HCT116 (cell line): Measurements from ENCODE around the gene GPR27. TPM values are rescaled to one million over a fixed set of nuclear protein-coding genes. Genes with fewer than 3 reads are reported as not detected.
A peak's percentile ranks its signal among the peaks of the same experiment; 100 is the strongest.

ENCODE experiments used
- ATAC-seq: fragments of 200-7000 bp; cut with Tn5 transposase; 2 replicates; pipeline ENCODE4 v1.9.1; 2020; ENCODE audit warnings: mild to moderate bottlenecking, moderate library complexity
- BruUV-seq: library from RNA; stranded (reverse); fragments of 400-500 nt; replicated peaks from 2 replicates; lab custom pipeline; 2021; lab: Mats Ljungman, UMichigan
- CTCF ChIA-PET: fragments of 300-600 bp; sonication (Branson Sonifier 250); formaldehyde crosslinking; loops from one replicate; lab custom pipeline; 2021; ENCODE audit warnings: antibody characterized with exemption; lab: Charles Lee
- POLR2A ChIA-PET: fragments of 300-600, 350-600 bp; sonication (Branson Sonifier 250); formaldehyde crosslinking; loops from one replicate; lab custom pipeline; 2021; ENCODE audit warnings: antibody characterized with exemption; lab: Charles Lee
- RAD21 ChIA-PET, 2 experiments: fragments of 300-600 bp; sonication (Branson Sonifier 250); formaldehyde crosslinking; loops; one replicate each; lab custom pipeline; 2023; ENCODE audit warnings: low total read pairs in 2 of 2; ENCODE audit not compliant: uncharacterized antibody in 2 of 2, unreplicated experiment in 2 of 2, low non-redundant PET in 1 of 2; lab: Charles Lee
- DNase-seq: peaks from one replicate; pipeline ENCODE4 v3.0.0-alpha.2; 2010; ENCODE audit warnings: low read depth, low spot score
- H2AFZ ChIP-seq: fragments of 200-600 bp; shearing (Covaris generic), sonication (generic); 2 replicates; pipeline ENCODE4 v1.6.1; 2017; ENCODE audit warnings: low read depth, mixed run types, mixed read lengths, antibody characterized with exemption, low read length; ENCODE audit not compliant: poor library complexity, severe bottlenecking
- H3K27ac ChIP-seq: 2 replicates; pipeline ENCODE4 v1.5.1; 2012; ENCODE audit warnings: low read depth, low read length
- H3K27me3 ChIP-seq: fragments of 200-600 bp; sonication (generic); 2 replicates; pipeline ENCODE4 v1.6.1; 2016; ENCODE audit warnings: mixed run types, low read length, mixed read lengths; ENCODE audit not compliant: insufficient read depth
- H3K36me3 ChIP-seq, 2 experiments: fragments of 200-500 bp in 1 of 2; fragments of 200-600 bp in 1 of 2; sonication (Bioruptor generic) in 1 of 2; sonication (generic) in 1 of 2; 2 replicates each; pipeline versions ENCODE4 v1.5.1 to v1.6.1; 2014 to 2016; ENCODE audit warnings: low read length in 2 of 2, inconsistent platforms in 1 of 2, mixed read lengths in 1 of 2, mixed run types in 1 of 2; ENCODE audit not compliant: insufficient read depth in 2 of 2, control insufficient read depth in 1 of 2
- H3K4me1 ChIP-seq, 2 experiments: fragments of 200-600 bp in 1 of 2; sonication (generic) in 1 of 2; 2 replicates each; pipeline versions ENCODE4 v1.5.1 to v1.6.1; 2012 to 2017; ENCODE audit warnings: low read length in 2 of 2, inconsistent platforms in 1 of 2, mild to moderate bottlenecking in 1 of 2, mixed read lengths in 1 of 2, mixed run types in 1 of 2, moderate library complexity in 1 of 2; ENCODE audit not compliant: insufficient read depth in 2 of 2, control insufficient read depth in 1 of 2
- H3K4me2 ChIP-seq: fragments of 200-600 bp; sonication (generic); 2 replicates; pipeline ENCODE4 v1.6.1; 2017; ENCODE audit warnings: mixed run types, low read length, mixed read lengths
- H3K4me3 ChIP-seq, 2 experiments: fragments of 200-600 bp in 1 of 2; sonication (generic) in 1 of 2; replicated peaks in 1 of 2; 2 replicates each; pipeline ENCODE4 v1.5.1; 2011 to 2016; ENCODE audit warnings: low read length in 2 of 2, control low read depth in 1 of 2, low read depth in 1 of 2, mild to moderate bottlenecking in 1 of 2, mixed read lengths in 1 of 2, mixed run types in 1 of 2
- H3K79me2 ChIP-seq: fragments of 200-600 bp; sonication (generic); 2 replicates; pipeline ENCODE4 v1.6.1; 2017; ENCODE audit warnings: mild to moderate bottlenecking, mixed run types, low read length, moderate library complexity, mixed read lengths; ENCODE audit not compliant: insufficient read depth
- H3K9ac ChIP-seq: fragments of 200-600 bp; sonication (generic); 2 replicates; pipeline ENCODE4 v1.6.1; 2016; ENCODE audit warnings: low read length, mixed read lengths
- H3K9me2 ChIP-seq: fragments of 200-600 bp; sonication (generic), shearing (Covaris generic); 2 replicates; pipeline ENCODE4 v1.6.1; 2017; ENCODE audit warnings: mixed run types, mild to moderate bottlenecking, moderate library complexity; ENCODE audit not compliant: insufficient read depth
- H3K9me3 ChIP-seq, 2 experiments: fragments of 200-500 bp in 1 of 2; fragments of 200-600 bp in 1 of 2; sonication (Bioruptor generic) in 1 of 2; sonication (generic) in 1 of 2; 2 replicates each; pipeline ENCODE4 v1.6.1; 2014 to 2017; ENCODE audit warnings: low read length in 2 of 2, mixed read lengths in 2 of 2, inconsistent platforms in 1 of 2, low read depth in 1 of 2, mild to moderate bottlenecking in 1 of 2, mixed run types in 1 of 2, moderate library complexity in 1 of 2; ENCODE audit not compliant: control insufficient read depth in 1 of 2, insufficient read depth in 1 of 2
- H4K20me1 ChIP-seq: fragments of 200-600 bp; sonication (generic), shearing (Covaris generic); 2 replicates; pipeline ENCODE4 v1.6.1; 2017; ENCODE audit warnings: mixed run types, mild to moderate bottlenecking, moderate library complexity; ENCODE audit not compliant: insufficient read depth
- CBX3 ChIP-seq: IDR thresholded peaks from 2 replicates; pipeline ENCODE4 v1.6.1; 2012; ENCODE audit warnings: low read depth
- CEBPB ChIP-seq: IDR thresholded peaks from 2 replicates; pipeline ENCODE4 v1.6.1; 2012; ENCODE audit warnings: low read depth
- CTCF ChIP-seq, 3 experiments: fragments of 200-600 bp in 1 of 3; sonication (generic) in 1 of 3; IDR thresholded peaks in 2 of 3; conservative IDR thresholded peaks in 1 of 3; 2 replicates each; pipeline ENCODE4 v1.5.1; 2012 to 2017; ENCODE audit warnings: low read depth in 2 of 3, low read length in 2 of 3, antibody characterized with exemption in 1 of 3, borderline replicate concordance in 1 of 3, control low read depth in 1 of 3, mild to moderate bottlenecking in 1 of 3, mixed read lengths in 1 of 3, mixed run types in 1 of 3, moderate library complexity in 1 of 3; ENCODE audit not compliant: insufficient read depth in 1 of 3
- ELF1 ChIP-seq: IDR thresholded peaks from 2 replicates; pipeline ENCODE4 v1.6.1; 2012; ENCODE audit warnings: low read depth, borderline replicate concordance
- POLR2AphosphoS5 ChIP-seq: IDR thresholded peaks from 2 replicates; pipeline ENCODE4 v1.6.1; 2011; ENCODE audit warnings: mild to moderate bottlenecking, low read depth, low read length, moderate library complexity
- YY1 ChIP-seq: IDR thresholded peaks from 2 replicates; pipeline ENCODE4 v1.6.1; 2011; ENCODE audit warnings: low read length, low read depth, moderate library complexity, mild to moderate bottlenecking; ENCODE audit not compliant: insufficient replicate concordance; ENCODE audit errors: extremely low read depth
- ZBTB33 ChIP-seq: IDR thresholded peaks from 2 replicates; pipeline ENCODE4 v1.6.1; 2011; ENCODE audit warnings: mild to moderate bottlenecking, low read length, moderate library complexity; ENCODE audit not compliant: insufficient replicate concordance; ENCODE audit errors: extremely low read depth
- ZNF274 ChIP-seq: fragments of 200-500 bp; sonication (Bioruptor generic); IDR thresholded peaks from 2 replicates; pipeline ENCODE4 v1.6.1; 2014; ENCODE audit warnings: mild to moderate bottlenecking, low read depth, low read length, inconsistent platforms
- intact Hi-C: fragments of 100-400 bp; cut with micrococcal nuclease; formaldehyde crosslinking; loops from 2 replicates; pipeline ENCODE4 v1.10.0; 2022
- total RNA-seq: library from RNA; stranded (reverse); gene quantifications from one replicate; pipeline ENCODE4 v1.2.1, GENCODE V29; 2021; ENCODE audit not compliant: unreplicated experiment
- TF ChIP-seq, protein P1 (sequence below): IDR thresholded peaks from 2 replicates; pipeline ENCODE4 v1.6.1; 2012

Gene GPR27
- total RNA-seq, 1 experiment from 2014 or later, result not detected

DNA sequence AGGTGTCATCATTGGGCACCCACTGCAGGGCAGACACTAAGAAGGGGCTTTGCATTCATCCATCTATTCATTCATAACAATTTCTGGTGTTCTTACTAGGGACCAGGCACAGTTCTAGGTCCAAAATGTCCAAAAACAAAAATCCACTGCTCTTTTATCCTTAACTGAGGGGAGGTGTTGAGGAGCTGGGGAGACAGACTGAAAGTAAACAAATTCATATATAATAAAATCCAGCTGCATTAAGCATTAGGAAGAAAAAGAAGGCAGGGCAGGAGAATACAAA lies 29.5 kb upstream of the GPR27 start:
- CTCF ChIA-PET, result interaction anchor here (1.2 to 1.7 kb wide), 2 partner anchors 13 to 135 kb away, joined by 3 to 8 read pairs; no protein-coding TSS in a partner anchor
- Histone ChIP-seq H3K4me1 (peaks cover 7 to 12% of the 10 kb centered on the region in 2 experiments; a peak in 3 of 4 replicates), H3K27me3 (peaks cover 19% of the 10 kb centered on the region), H3K79me2 (no peaks in the 10 kb centered on the region), H3K9me3 (no peaks in the 10 kb centered on the region), H3K9me2 (no peaks in the 10 kb centered on the region), H3K9ac (no peak overlapping the region), H2AFZ (no peak overlapping the region), H3K36me3 (no peaks in the 10 kb centered on the region), H3K27ac (no peak overlapping the region), H4K20me1 (no peaks in the 10 kb centered on the region), H3K4me2 (peak overlapping the region; percentile 85), H3K4me3 (peak overlapping the region; percentile 63 to 70)
- ATAC-seq (no peak), DNase-seq (no peak)
- BruUV-seq, result no TSS peak
- intact Hi-C loops, result no loop called here
- RAD21 ChIA-PET, result no interaction called here
- POLR2A ChIA-PET, result no interaction called here
- TF ChIP-seq CTCF (IDR thresholded peaks at IDR 0.05 in 2 of 3, conservative IDR thresholded peaks at IDR 0.05 in 1 of 3; ENCODE audit: borderline replicate concordance in 1 of 3, insufficient read depth in 1 of 3, low read depth in 2 of 3, low read length in 2 of 3), result no peak
- no peak for TF ChIP-seq YY1
- no peak for TF ChIP-seq ZBTB33
- TF ChIP-seq, protein P1, sequence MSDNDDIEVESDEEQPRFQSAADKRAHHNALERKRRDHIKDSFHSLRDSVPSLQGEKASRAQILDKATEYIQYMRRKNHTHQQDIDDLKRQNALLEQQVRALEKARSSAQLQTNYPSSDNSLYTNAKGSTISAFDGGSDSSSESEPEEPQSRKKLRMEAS, result no peak
- no peak for TF ChIP-seq ZNF274
- no peak for TF ChIP-seq ELF1
- TF ChIP-seq CEBPB, result no peak
- TF ChIP-seq CBX3, result no peak
- TF ChIP-seq POLR2AphosphoS5, result no peak
